Ovary (tissue), 9 donors: ENCODE data around the gene TLR9. TPM values are rescaled to one million over a fixed set of nuclear protein-coding genes. Genes with fewer than 3 reads are reported as not detected.

Experiments used
- DNase-seq, 5 donors: peaks; one replicate each; pipeline ENCODE4 v3.0.0-alpha.2; 2019 to 2020
- H3K27ac ChIP-seq, 2 donors: fragments of 200-600 bp; one replicate each; pipeline versions ENCODE4 v1.5.1 to v1.8.0; 2019 to 2022
- H3K27me3 ChIP-seq: fragments of 200-600 bp; one replicate; pipeline ENCODE4 v1.8.0; 2022
- H3K36me3 ChIP-seq: fragments of 200-600 bp; sonication (generic); one replicate; pipeline ENCODE4 v1.5.1; 2019
- H3K4me1 ChIP-seq: one replicate; pipeline ENCODE4 v1.8.1; 2013; ENCODE audit warnings: mild to moderate bottlenecking, moderate library complexity; ENCODE audit not compliant: insufficient read depth
- H3K4me3 ChIP-seq: fragments of 200-600 bp; sonication (generic); one replicate; pipeline ENCODE4 v1.5.1; 2017
- H3K9me3 ChIP-seq, 2 donors: fragments of 200-600 bp in 1 of 2; sonication (generic) in 1 of 2; one replicate each; pipeline versions ENCODE4 v1.5.1 to v1.8.1; 2013 to 2019; ENCODE audit warnings: mild to moderate bottlenecking in 1 of 2, moderate library complexity in 1 of 2
- EP300 ChIP-seq: sonication (generic); formaldehyde crosslinking; IDR thresholded peaks from one replicate; pipeline ENCODE4 v1.6.1; 2017; ENCODE audit warnings: antibody characterized with exemption
- POLR2A ChIP-seq: fragments of 450-650 bp; IDR thresholded peaks from one replicate; pipeline ENCODE4 v1.6.1; 2017; ENCODE audit warnings: antibody characterized with exemption, mild to moderate bottlenecking, moderate library complexity
- WGBS, 3 donors: extraction: QIAGEN DNeasy Blood & Tissue Kit in 1 of 3; methylation state at CpG; one replicate each; pipeline versions ENCODE4 v1.1.5 to v1.1.7; 2013 to 2017; 5-methylcytosine and 5-hydroxymethylcytosine counted together
- intact Hi-C, 4 donors: fragments of 100-400 bp; cut with DNase I; formaldehyde crosslinking; loops; one replicate each; pipeline versions ENCODE4 v1.11.0 to v1.15.1; 2022 to 2023
- polyA plus RNA-seq, 2 donors: library from polyadenylated mRNA; stranded (reverse); fragments of 200-250 nt in 1 of 2; fragments of 350-450 nt in 1 of 2; fragmentation: Illumina TruSeq in 1 of 2; extraction: RNeasy Lipid Tissue Mini Kit (QIAGEN cat#74804) in 1 of 2; gene quantifications; one replicate each; pipeline ENCODE4 v1.2.3, GENCODE V29; 2013 to 2014
- total RNA-seq, 7 donors: library from RNA; depleted of rRNA in 2 of 7; stranded (reverse); fragments of >200 nt in 2 of 7; fragmentation: NEBNext Ultra II Directional in 3 of 7; extraction: Animal tissue kit (Norgen Biotek cat#: 25700) in 3 of 7; gene quantifications; one replicate each; pipeline versions ENCODE4 v1.1.0 to v1.2.4, GENCODE V29; 2016 to 2023
- TF ChIP-seq, protein P1 (sequence below), 3 donors: fragments of 450-650 bp in 2 of 3; fragments of 200-600 bp in 1 of 3; IDR thresholded peaks; one replicate each; pipeline versions ENCODE4 v1.5.1 to v1.8.0; 2016 to 2022; ENCODE audit warnings: antibody characterized with exemption in 3 of 3, mild to moderate bottlenecking in 1 of 3
- donor health status: DM: no; HTN: no; CAD: no; lungs with moderate emphysema.
- donor health status: DM: no; HTN: no; CAD: no.
- donor health status: Bipolar disorder and iron deficiency.
- donor health status: DM: yes; HTN: yes; CAD: no.
- donor health status: DM: no; HTN: no; CAD: no.
- donor health status: DM: yes; HTN: yes; CAD: no.

Gene TLR9
- total and polyA plus RNA-seq, 9 donors, result 0.15 to 1.5 (median 0.58) TPM; not detected in 2

DNA sequence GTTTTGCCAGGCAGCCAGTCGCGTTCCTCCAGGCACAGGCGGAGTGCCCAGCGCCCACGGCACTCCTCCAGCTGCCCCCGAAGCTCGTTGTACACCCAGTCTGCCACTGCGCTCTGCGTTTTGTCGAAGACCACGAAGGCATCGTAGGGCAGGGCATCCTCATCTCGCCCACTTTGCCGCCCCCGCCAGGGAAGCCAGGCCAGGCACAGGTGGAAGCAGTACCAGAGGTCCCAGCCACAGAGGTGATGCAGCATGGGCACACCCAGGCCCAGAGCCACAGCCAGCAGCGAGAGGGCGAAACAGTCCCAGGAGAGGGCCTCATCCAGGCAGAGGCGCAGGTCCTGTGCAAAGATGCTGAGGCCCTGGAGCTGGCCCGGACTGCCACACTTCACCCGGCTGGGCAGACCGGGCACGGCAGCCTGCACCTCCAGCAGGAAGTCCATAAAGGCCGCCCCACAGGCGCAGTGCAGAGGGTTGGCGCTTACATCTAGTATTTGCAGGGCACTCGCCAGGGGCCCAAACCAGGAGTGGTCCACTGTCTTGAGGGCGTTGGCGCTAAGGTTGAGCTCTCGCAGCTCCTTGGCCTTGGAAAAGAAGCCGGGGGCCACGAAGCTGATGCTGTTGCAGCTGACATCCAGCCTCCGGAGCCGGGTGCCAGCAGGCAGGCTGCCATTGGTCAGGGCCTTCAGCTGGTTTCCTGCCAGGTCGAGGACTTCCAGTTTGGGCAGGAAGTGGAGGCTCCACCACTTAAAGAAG lies 3.7 kb downstream of the TLR9 start:
- intact Hi-C loops, result loop anchor here (2.0 to 10.0 kb wide), 4 partner anchors 53 to 126 kb away; partner anchors contain the start of gene WDR82 (in 1 of the 4)
- peak; percentile 58 to 86 (median 79) for DNase-seq
- Histone ChIP-seq H3K27me3 (no peaks in the 10 kb centered on the region), H3K4me1 (peaks cover 11% of the 10 kb centered on the region), H3K36me3 (no peaks in the 10 kb centered on the region), H3K27ac (no peak overlapping the region), H3K4me3 (no peak overlapping the region), H3K9me3 (no peaks in the 10 kb centered on the region)
- TF ChIP-seq, protein P1, sequence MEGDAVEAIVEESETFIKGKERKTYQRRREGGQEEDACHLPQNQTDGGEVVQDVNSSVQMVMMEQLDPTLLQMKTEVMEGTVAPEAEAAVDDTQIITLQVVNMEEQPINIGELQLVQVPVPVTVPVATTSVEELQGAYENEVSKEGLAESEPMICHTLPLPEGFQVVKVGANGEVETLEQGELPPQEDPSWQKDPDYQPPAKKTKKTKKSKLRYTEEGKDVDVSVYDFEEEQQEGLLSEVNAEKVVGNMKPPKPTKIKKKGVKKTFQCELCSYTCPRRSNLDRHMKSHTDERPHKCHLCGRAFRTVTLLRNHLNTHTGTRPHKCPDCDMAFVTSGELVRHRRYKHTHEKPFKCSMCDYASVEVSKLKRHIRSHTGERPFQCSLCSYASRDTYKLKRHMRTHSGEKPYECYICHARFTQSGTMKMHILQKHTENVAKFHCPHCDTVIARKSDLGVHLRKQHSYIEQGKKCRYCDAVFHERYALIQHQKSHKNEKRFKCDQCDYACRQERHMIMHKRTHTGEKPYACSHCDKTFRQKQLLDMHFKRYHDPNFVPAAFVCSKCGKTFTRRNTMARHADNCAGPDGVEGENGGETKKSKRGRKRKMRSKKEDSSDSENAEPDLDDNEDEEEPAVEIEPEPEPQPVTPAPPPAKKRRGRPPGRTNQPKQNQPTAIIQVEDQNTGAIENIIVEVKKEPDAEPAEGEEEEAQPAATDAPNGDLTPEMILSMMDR (IDR thresholded peaks at IDR 0.05), result no peak
- no peak for TF ChIP-seq POLR2A
- no peak for TF ChIP-seq EP300
- WGBS, 3 donors, result 65 to 69% (median 66%) methylated on average over 32 to 34 of the region's 34 CpGs

DNA sequence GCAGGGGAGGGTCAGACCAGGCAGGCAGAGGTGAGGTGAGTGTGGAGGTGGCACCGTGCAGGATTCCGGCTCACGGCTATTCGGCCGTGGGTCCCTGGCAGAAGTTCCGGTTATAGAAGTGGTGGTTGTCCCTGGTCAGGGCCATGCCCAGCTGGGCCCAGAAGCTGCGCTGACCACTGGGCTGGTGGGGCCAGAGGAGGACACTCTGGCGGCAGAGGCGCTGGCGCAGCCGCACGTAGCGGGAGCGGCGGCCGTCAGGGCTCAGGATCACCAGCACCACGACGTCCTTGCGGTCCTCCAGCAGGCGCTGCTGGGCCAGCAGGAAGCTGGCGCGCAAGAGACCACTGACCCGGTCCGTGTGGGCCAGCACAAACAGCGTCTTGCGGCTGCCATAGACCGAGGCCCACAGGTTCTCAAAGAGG lies 4.3 kb downstream of the TLR9 start:
- Histone ChIP-seq H3K27ac (no peak overlapping the region), H3K9me3 (no peaks in the 10 kb centered on the region), H3K36me3 (no peaks in the 10 kb centered on the region), H3K4me3 (no peak overlapping the region), H3K4me1 (peaks cover 15% of the 10 kb centered on the region), H3K27me3 (no peaks in the 10 kb centered on the region)
- WGBS, 3 donors, result 91 to 94% (median 92%) methylated on average over 27 of the region's 27 CpGs
- TF ChIP-seq, protein P1 (IDR thresholded peaks at IDR 0.05), result no peak
- no peak for TF ChIP-seq POLR2A
- TF ChIP-seq EP300, result no peak
- DNase-seq, result peak in 3 of 5 donors; percentile 33 to 40 (median 36)
- intact Hi-C loops, result loop anchor here (2.0 to 10.0 kb wide), 4 partner anchors 54 to 126 kb away; partner anchors contain the start of gene WDR82 (in 1 of the 4)

DNA sequence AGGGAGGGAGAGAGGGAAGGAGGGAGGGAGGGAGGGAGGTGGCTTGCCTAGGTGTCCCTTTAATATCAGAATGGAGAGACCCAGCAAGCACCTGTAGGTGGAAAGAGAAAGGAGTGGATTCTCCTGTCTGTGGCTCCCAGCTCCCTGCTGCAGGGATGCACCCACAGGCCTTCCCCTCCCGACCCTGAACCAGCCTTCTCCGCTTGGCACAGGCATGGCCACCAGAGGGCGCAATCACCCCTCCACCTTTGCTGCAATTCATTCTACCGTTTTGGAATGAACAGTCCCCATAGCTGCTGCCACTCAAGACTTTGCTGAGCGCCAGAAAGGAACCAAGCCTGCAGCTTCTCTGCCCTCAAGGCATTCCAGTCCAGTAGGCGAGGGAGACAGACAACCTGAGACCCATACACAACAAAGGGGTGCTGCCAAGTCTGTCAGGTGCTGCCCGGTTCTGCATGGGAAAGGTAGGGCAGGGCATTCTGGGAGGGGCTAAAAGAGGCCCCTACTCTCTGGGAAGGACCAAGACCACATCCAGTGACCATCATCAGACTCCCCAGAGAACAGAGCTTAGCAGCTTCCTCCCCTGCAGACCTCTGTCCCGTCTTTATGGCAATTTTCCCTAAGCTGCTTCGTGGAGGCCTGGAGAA lies 4.9 kb downstream of the TLR9 start:
- no peaks in the 10 kb centered on the region for H3K36me3 ChIP-seq
- H3K4me1 ChIP-seq, result peaks cover 15% of the 10 kb centered on the region
- no peak overlapping the region for H3K27ac ChIP-seq
- peak; percentile 84 to 93 (median 89) for DNase-seq
- no peaks in the 10 kb centered on the region for H3K27me3 ChIP-seq
- intact Hi-C loops, result loop anchor here (2.0 to 10.0 kb wide), 4 partner anchors 54 to 127 kb away; partner anchors contain the start of gene WDR82 (in 1 of the 4)
- no peaks in the 10 kb centered on the region for H3K9me3 ChIP-seq
- TF ChIP-seq, protein P1 (IDR thresholded peaks at IDR 0.05), result peak; percentile 77 to 91 (median 82)
- TF ChIP-seq POLR2A, result no peak
- 35 to 38% (median 37%) methylated on average over 9 of the region's 9 CpGs for WGBS, 3 donors
- H3K4me3 ChIP-seq, result no peak overlapping the region

DNA sequence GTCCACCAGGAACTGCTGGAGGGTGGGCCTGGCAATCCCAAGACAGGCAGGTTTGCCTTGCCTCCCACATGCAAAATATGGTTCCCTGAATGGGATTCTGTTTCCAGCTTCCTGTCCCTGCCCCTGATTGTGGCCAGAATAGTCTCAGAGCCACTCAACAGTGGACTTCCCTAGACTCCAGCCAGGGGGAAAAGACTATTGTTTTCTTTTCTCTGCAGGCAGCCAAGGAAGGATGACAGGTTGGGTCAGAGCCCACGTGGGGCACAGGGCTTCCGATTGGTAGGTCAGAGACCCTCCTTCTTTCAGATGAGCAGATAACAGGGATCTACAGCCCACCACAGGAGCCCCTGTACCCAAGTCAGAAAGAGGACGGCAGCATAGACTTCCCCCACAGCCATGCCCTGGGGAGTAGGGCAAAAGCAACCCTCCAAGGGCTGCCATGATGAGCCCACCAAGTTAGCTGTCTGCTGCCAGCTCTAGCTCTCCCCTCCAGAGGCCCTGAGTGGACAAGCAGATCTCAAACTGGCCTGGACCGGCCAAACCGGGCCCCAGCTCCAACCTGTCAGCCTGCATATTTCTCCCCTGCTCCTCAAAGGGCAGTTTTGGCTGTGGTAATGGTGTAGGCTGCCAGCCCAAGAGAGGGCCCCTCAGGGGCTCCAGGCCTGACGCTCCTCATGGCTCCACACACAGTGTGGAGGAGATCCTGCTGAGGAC lies 6.4 kb downstream of the TLR9 start:
- no peak for TF ChIP-seq POLR2A
- TF ChIP-seq EP300, result no peak
- H3K4me3 ChIP-seq, result no peak overlapping the region
- DNase-seq, result peak in 1 of 5 donors; percentile 39
- H3K36me3 ChIP-seq, result no peaks in the 10 kb centered on the region
- H3K4me1 ChIP-seq, result peaks cover 15% of the 10 kb centered on the region
- intact Hi-C loops, result no loop called here
- WGBS, 3 donors, result 67 to 80% (median 72%) methylated on average over 6 of the region's 6 CpGs
- H3K27ac ChIP-seq, result no peak overlapping the region
- no peaks in the 10 kb centered on the region for H3K9me3 ChIP-seq
- no peaks in the 10 kb centered on the region for H3K27me3 ChIP-seq
